Measurements from ENCODE around the gene CENPM.

Gene CENPM

DNA sequence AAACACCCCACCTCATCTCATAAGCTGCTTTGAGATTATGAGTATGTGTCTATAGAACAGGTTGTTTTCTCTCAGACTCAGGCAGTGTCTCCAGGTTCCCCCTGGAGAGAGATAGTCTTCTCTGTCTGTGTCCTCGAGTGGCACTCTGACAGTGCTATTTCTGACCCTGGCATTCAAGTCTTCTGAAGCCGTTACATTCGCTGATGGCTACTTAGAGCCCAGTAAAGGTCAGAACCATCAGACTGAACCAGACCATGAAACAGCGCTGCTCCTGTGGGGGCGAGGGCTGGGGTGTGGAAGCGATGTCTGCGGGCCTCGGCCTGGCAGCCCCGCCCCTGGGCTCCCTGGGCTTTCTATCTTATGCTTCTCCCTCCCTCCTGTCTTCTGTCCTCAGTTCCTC lies 55.5 kb downstream of the CENPM start:
- no peak for DNase-seq

All from NCI-H187 (cell line).